ENCODE measurements around the gene TRIM32.

- TF ChIP-seq POLR2A (IDR thresholded peaks at IDR 0.05; ENCODE audit: low read length), result no peak
- TF ChIP-seq GATA1 (IDR thresholded peaks at IDR 0.05; ENCODE audit: low read depth, low read length), result no peak
Observed at GRCh38 chr9:116656977-116657376, 30.1 kb upstream of the TRIM32 start.

Measured in erythroblast (primary cell).